DND-41 (cell line): Measurements from ENCODE around the gene ITGA11.

Source experiments
- CTCF ChIP-seq: IDR thresholded peaks from 2 replicates; pipeline ENCODE4 v1.5.1; 2012; ENCODE audit warnings: borderline replicate concordance, low read length, moderate library complexity, mild to moderate bottlenecking; ENCODE audit not compliant: poor library complexity, severe bottlenecking; ENCODE audit errors: extremely low read depth
- EZH2 ChIP-seq: IDR thresholded peaks from 3 replicates; pipeline ENCODE4 v1.6.1; 2012; ENCODE audit warnings: borderline replicate concordance, low read depth, mild to moderate bottlenecking, moderate library complexity, low read length, inconsistent platforms; ENCODE audit not compliant: severe bottlenecking

- TF ChIP-seq CTCF (no peak), EZH2 (no peak)
Observed at GRCh38 chr15:68330901-68331300, 101.1 kb downstream of the ITGA11 start.
